GM12878 (cell line): ENCODE results near the gene VSTM5. TPM values are rescaled to one million over a fixed set of nuclear protein-coding genes. Genes with fewer than 3 reads are reported as not detected.

ENCODE experiments used
- ATAC-seq: fragments of 200-7000 bp; cut with Tn5 transposase; 3 replicates; pipeline ENCODE4 v1.9.1; 2020; ENCODE audit warnings: mild to moderate bottlenecking, moderate library complexity
- BruUV-seq: library from RNA; stranded (reverse); fragments of 400-500 nt; replicated peaks from 2 replicates; lab custom pipeline; 2021; lab: Mats Ljungman, UMichigan
- CTCF ChIA-PET: fragments of 300-600 bp; sonication (Branson Sonifier 250); formaldehyde crosslinking; extraction: SDS; loops from one replicate; lab custom pipeline; 2021; ENCODE audit warnings: inconsistent platforms; lab: Yijun Ruan, JAX
- POLR2A ChIA-PET: fragments of 350-600 bp; formaldehyde crosslinking; extraction: SDS; loops from one replicate; lab custom pipeline; 2021; ENCODE audit warnings: inconsistent platforms; lab: Charles Lee
- RAD21 ChIA-PET: fragments of 300-600 bp; sonication (Branson Sonifier 250); formaldehyde crosslinking; loops from one replicate; lab custom pipeline; 2023; ENCODE audit warnings: antibody characterized with exemption; ENCODE audit not compliant: unreplicated experiment; lab: Charles Lee
- SMC1A ChIA-PET: fragments of 300-600 bp; sonication (Branson Sonifier 250); formaldehyde crosslinking; loops from one replicate; lab custom pipeline; 2023; ENCODE audit not compliant: unreplicated experiment, uncharacterized antibody; lab: Charles Lee
- DNase-seq: peaks from one replicate; pipeline ENCODE4 v3.0.0-alpha.2; 2011; ENCODE audit warnings: low read depth, low spot score
- FAIRE-seq: peaks from 3 replicates; lab custom pipeline; 2011; peaks lifted over from hg19 to GRCh38; lab: Jason Lieb, UNC
- H2AFZ ChIP-seq: 2 replicates; pipeline ENCODE4 v1.6.0; 2011; ENCODE audit warnings: low read depth, low read length, control low read depth; ENCODE audit not compliant: control insufficient read depth
- H3K27ac ChIP-seq: 2 replicates; pipeline ENCODE4 v1.5.1; 2011; ENCODE audit warnings: control low read depth; ENCODE audit not compliant: control insufficient read depth, insufficient read depth
- H3K27me3 ChIP-seq, 2 experiments: replicated peaks in 1 of 2; 2 replicates each; pipeline versions ENCODE4 v1.6.0 to v1.6.1; 2011; ENCODE audit warnings: low read length in 1 of 2; ENCODE audit not compliant: control insufficient read depth in 2 of 2, insufficient read depth in 2 of 2
- H3K36me3 ChIP-seq, 2 experiments: 2 replicates each; pipeline ENCODE4 v1.5.1; 2011; ENCODE audit warnings: low read length in 1 of 2; ENCODE audit not compliant: control insufficient read depth in 2 of 2, insufficient read depth in 2 of 2
- H3K4me1 ChIP-seq: 2 replicates; pipeline ENCODE4 v1.6.1; 2011; ENCODE audit warnings: mild to moderate bottlenecking, low read length, moderate library complexity, mixed read lengths; ENCODE audit not compliant: control insufficient read depth, insufficient read depth
- H3K4me2 ChIP-seq: 2 replicates; pipeline ENCODE4 v1.6.0; 2011; ENCODE audit warnings: control low read depth; ENCODE audit not compliant: control insufficient read depth, insufficient read depth
- H3K4me3 ChIP-seq: fragments of 200-600 bp; sonication (generic); 2 replicates; pipeline ENCODE4 v1.5.1; 2016
- H3K79me2 ChIP-seq: 2 replicates; pipeline ENCODE4 v1.6.0; 2011; ENCODE audit warnings: low read length; ENCODE audit not compliant: control insufficient read depth, insufficient read depth
- H3K9ac ChIP-seq: 2 replicates; pipeline ENCODE4 v1.8.0; 2011; ENCODE audit warnings: low read length, control low read depth, mixed read lengths; ENCODE audit not compliant: control insufficient read depth, insufficient read depth
- H3K9me3 ChIP-seq: replicated peaks from 3 replicates; pipeline ENCODE4 v1.5.1; 2011; ENCODE audit warnings: mild to moderate bottlenecking, low read length; ENCODE audit not compliant: control insufficient read depth, insufficient read depth
- H4K20me1 ChIP-seq: 2 replicates; pipeline ENCODE4 v1.6.0; 2011; ENCODE audit not compliant: control insufficient read depth, insufficient read depth
- BCL3 ChIP-seq: IDR thresholded peaks from 2 replicates; pipeline ENCODE4 v1.6.1; 2011; ENCODE audit warnings: borderline replicate concordance, low read depth, mild to moderate bottlenecking, moderate library complexity, low read length; ENCODE audit not compliant: insufficient read depth, poor library complexity, severe bottlenecking
- BMI1 ChIP-seq: fragments of 450-650 bp; IDR thresholded peaks from 2 replicates; pipeline ENCODE4 v1.6.1; 2016; ENCODE audit warnings: mild to moderate bottlenecking, moderate library complexity, borderline replicate concordance
- CREB1 ChIP-seq: IDR thresholded peaks from 2 replicates; pipeline ENCODE4 v1.6.1; 2012; ENCODE audit warnings: low read depth, mild to moderate bottlenecking, inconsistent platforms
- E4F1 ChIP-seq: fragments of 450-650 bp; IDR thresholded peaks from 2 replicates; pipeline ENCODE4 v1.6.1; 2018; ENCODE audit warnings: borderline replicate concordance, mild to moderate bottlenecking; ENCODE audit not compliant: partially characterized antibody
- EGR1 ChIP-seq, 2 experiments: IDR thresholded peaks; 1 replicate in 1 of 2; 2 replicates in 1 of 2; pipeline ENCODE4 v1.6.1; 2011 to 2012; ENCODE audit warnings: low read depth in 2 of 2, low read length in 2 of 2, borderline replicate concordance in 1 of 2, mild to moderate bottlenecking in 1 of 2, moderate library complexity in 1 of 2
- JUNB ChIP-seq: IDR thresholded peaks from 2 replicates; pipeline ENCODE4 v1.6.1; 2016; ENCODE audit warnings: antibody characterized with exemption, mild to moderate bottlenecking
- KLF5 ChIP-seq: fragments of 450-650 bp; IDR thresholded peaks from 2 replicates; pipeline ENCODE4 v1.6.1; 2014; ENCODE audit warnings: mild to moderate bottlenecking; ENCODE audit not compliant: partially characterized antibody
- MEF2A ChIP-seq: IDR thresholded peaks from 2 replicates; pipeline ENCODE4 v1.6.1; 2011; ENCODE audit warnings: low read depth, mild to moderate bottlenecking, low read length, moderate library complexity; ENCODE audit not compliant: insufficient read depth
- MYB ChIP-seq: fragments of 150-350 bp; IDR thresholded peaks from 2 replicates; pipeline ENCODE4 v1.6.1; 2014; ENCODE audit warnings: mild to moderate bottlenecking, low read depth, low read length, borderline replicate concordance
- NFYA ChIP-seq: IDR thresholded peaks from 2 replicates; pipeline ENCODE4 v1.6.1; 2011; ENCODE audit warnings: low read depth, mild to moderate bottlenecking, low read length, improper control_type of control experiment, borderline replicate concordance
- NFYB ChIP-seq: IDR thresholded peaks from 2 replicates; pipeline ENCODE4 v1.6.1; 2011; ENCODE audit warnings: low read depth, mild to moderate bottlenecking, low read length, improper control_type of control experiment, moderate library complexity; ENCODE audit not compliant: insufficient read depth
- NR2C2 ChIP-seq: IDR thresholded peaks from 2 replicates; pipeline ENCODE4 v1.6.1; 2011; ENCODE audit warnings: borderline replicate concordance, low read depth; ENCODE audit not compliant: control insufficient read depth, insufficient read length
- NRF1 ChIP-seq: conservative IDR thresholded peaks from 2 replicates; pipeline ENCODE4 v1.6.1; 2011; ENCODE audit warnings: mild to moderate bottlenecking, low read depth, low read length, improper control_type of control experiment
- POLR2A ChIP-seq: IDR thresholded peaks from 2 replicates; pipeline ENCODE4 v1.6.1; 2011; ENCODE audit warnings: low read depth, mild to moderate bottlenecking, low read length
- RBBP5 ChIP-seq: fragments of 200-600 bp; sonication (generic); conservative IDR thresholded peaks from 2 replicates; pipeline ENCODE4 v1.6.1; 2016
- SREBF2 ChIP-seq: IDR thresholded peaks from 2 replicates; pipeline ENCODE4 v1.6.1; 2012; ENCODE audit warnings: mild to moderate bottlenecking, low read length
- TCF3 ChIP-seq: IDR thresholded peaks from 2 replicates; pipeline ENCODE4 v1.6.1; 2012; ENCODE audit warnings: low read depth, mild to moderate bottlenecking, low read length, borderline replicate concordance; ENCODE audit not compliant: insufficient read depth
- ZBED1 ChIP-seq: IDR thresholded peaks from 2 replicates; pipeline ENCODE4 v1.6.1; 2016; ENCODE audit warnings: borderline replicate concordance
- ZBTB4 ChIP-seq: fragments of 450-650 bp; formaldehyde crosslinking; IDR thresholded peaks from 2 replicates; pipeline ENCODE4 v1.4.0; 2022; ENCODE audit warnings: mild to moderate bottlenecking, moderate library complexity
- ZNF217 ChIP-seq: fragments of 450-650 bp; IDR thresholded peaks from 2 replicates; pipeline ENCODE4 v1.6.1; 2017; ENCODE audit warnings: antibody characterized with exemption, mild to moderate bottlenecking
- WGBS: methylation state at CpG from one replicate; pipeline ENCODE4 v1.1.6; 2016; ENCODE audit warnings: low lambda C conversion rate; ENCODE audit not compliant: insufficient replicate concordance, insufficient coverage; ENCODE audit errors: missing lambda C conversion rate; 5-methylcytosine and 5-hydroxymethylcytosine counted together
- in situ Hi-C: fragments of 300-500 bp; cut with MboI; formaldehyde crosslinking; loops from 9 replicates; pipeline ENCODE4 v1.14.3; 2018; ENCODE audit warnings: mixed read lengths
- intact Hi-C: fragments of 100-400 bp; cut with micrococcal nuclease; formaldehyde crosslinking; loops from one replicate; pipeline ENCODE4 v1.14.2; 2022; ENCODE audit not compliant: unreplicated experiment
- polyA plus RNA-seq, 11 experiments: library from polyadenylated mRNA; depleted of rRNA in 4 of 11; unstranded in 6 of 11; stranded (reverse) in 5 of 11; fragments of >200 nt; fragmentation: Nextera tagmentation in 4 of 11; fragmentation: Illumina TruSeq in 1 of 11; extraction: Ambion mirVana in 4 of 11; extraction: Trizol in 1 of 11; gene quantifications; 1 replicate in 1 of 11; 2 replicates in 10 of 11; pipeline versions ENCODE4 v1.2.1 to v1.2.3, GENCODE V29; 2011 to 2016; ENCODE audit warnings: inconsistent platforms in 2 of 11, missing spikeins in 2 of 11, low read depth in 1 of 11
- total RNA-seq, 4 experiments: library from RNA; depleted of rRNA in 3 of 4; stranded (reverse); fragments of >200 nt in 3 of 4; fragmentation: Illumina TruSeq in 1 of 4; extraction: Trizol in 1 of 4; gene quantifications; 2 replicates each; pipeline versions ENCODE4 v1.2.1 to v1.2.3, GENCODE V29; 2013 to 2021

The VSTM5 gene
- total and polyA plus RNA-seq, 10 of the 15 experiments (the other 5 are each of a cell fraction or from before 2014, with no cell fraction given): not detected

DNA sequence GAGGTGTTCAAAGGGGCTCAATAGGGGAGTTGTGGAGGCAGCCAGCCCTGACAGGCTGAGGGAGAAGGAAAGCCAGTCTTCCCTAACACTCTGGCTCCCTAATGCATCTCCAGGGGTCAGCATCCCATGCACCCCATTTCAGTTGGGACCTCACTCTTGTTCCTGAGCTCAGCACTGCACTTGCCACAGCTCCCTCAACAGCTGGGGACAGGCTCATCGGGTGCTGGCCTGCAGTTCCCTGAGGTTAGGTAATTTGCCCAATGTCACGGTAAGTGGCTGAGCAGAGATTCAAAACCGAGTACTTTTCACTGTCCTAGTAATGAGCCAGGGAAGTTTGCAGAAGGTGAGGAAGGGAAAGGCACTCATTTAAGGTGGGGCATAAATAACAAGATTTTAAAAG lies 20.8 kb downstream of the VSTM5 start:
- H4K20me1 ChIP-seq: no peaks in the 10 kb centered on the region
- ChIA-PET POLR2A (no interaction called here), CTCF (interaction anchor here (1.0 kb wide), 1 partner anchor 17 kb away, joined by 4 read pairs; no protein-coding TSS in a partner anchor), RAD21 (no interaction called here), SMC1A (no interaction called here)
- no peak for FAIRE-seq
- no peak overlapping the region for H2AFZ ChIP-seq
- no peaks in the 10 kb centered on the region for H3K9me3 ChIP-seq
- in situ Hi-C loops: no loop called here
- H3K79me2 ChIP-seq: no peaks in the 10 kb centered on the region
- H3K4me3 ChIP-seq: no peak overlapping the region
- H3K36me3 ChIP-seq: no peaks in the 10 kb centered on the region
- H3K4me2 ChIP-seq: no peak overlapping the region
- no peaks in the 10 kb centered on the region; a peak in 1 of 4 replicates for H3K27me3 ChIP-seq
- H3K9ac ChIP-seq: no peak overlapping the region
- no peak for ATAC-seq
- intact Hi-C loops: no loop called here
- no peak for DNase-seq
- no peak overlapping the region for H3K27ac ChIP-seq
- no peaks in the 10 kb centered on the region for H3K4me1 ChIP-seq
- no peak for TF ChIP-seq BMI1
- TF ChIP-seq KLF5: no peak
- TF ChIP-seq NRF1: no peak
- no peak for TF ChIP-seq TCF3
- no peak for TF ChIP-seq ZNF217
- TF ChIP-seq POLR2A: no peak
- TF ChIP-seq SREBF2: no peak
- no peak for TF ChIP-seq BCL3
- no peak for TF ChIP-seq RBBP5
- TF ChIP-seq E4F1: no peak
- no peak for TF ChIP-seq ZBED1
- no peak for TF ChIP-seq NFYB
- no peak for TF ChIP-seq ZBTB4
- no peak for TF ChIP-seq NR2C2
- no peak for TF ChIP-seq EGR1 (IDR thresholded peaks at IDR 0.05; ENCODE audit: borderline replicate concordance in 1 of 2, low read depth in 2 of 2, low read length in 2 of 2)
- TF ChIP-seq JUNB: no peak
- no peak for TF ChIP-seq NFYA
- no peak for TF ChIP-seq MEF2A
- TF ChIP-seq CREB1: no peak
- no peak for TF ChIP-seq MYB
- no TSS peak for BruUV-seq
- WGBS: 45% methylated on average over 3 of the region's 3 CpGs
